HG03469 (cell line): Measurements from ENCODE around the gene HOXA4.

Experiments
- ATAC-seq: cut with Tn5 transposase; IDR thresholded peaks from one replicate; pipeline ENCODE4 v1.9.1; 2021; ENCODE audit warnings: mild to moderate bottlenecking, moderate library complexity, moderate number of reproducible peaks; ENCODE audit not compliant: unreplicated experiment

HOXA4 gene

GRCh38 chr7:27147199-27148030 is 16.9 kb upstream of the HOXA4 start, which contains the start of gene HOXA6:
Gene HOXA6, minus strand, starts transcription at chr7:27147774. Its CDS starts 25 bp downstream, at chr7:27147749.
- ATAC-seq: no peak

- no peak for ATAC-seq
These were observed 16.1 kb upstream of the HOXA4 start for GRCh38 chr7:27146491-27147198.

GRCh38 chr7:27145914-27146412 is 15.4 kb upstream of the HOXA4 start:
- ATAC-seq: no peak

GRCh38 chr7:27145165-27145913 is 14.8 kb upstream of the HOXA4 start:
- no peak for ATAC-seq

- ATAC-seq: no peak
These were observed 14.2 kb upstream of the HOXA4 start for GRCh38 chr7:27144781-27145164.

GRCh38 chr7:27143950-27144780 is 13.6 kb upstream of the HOXA4 start:
- no peak for ATAC-seq

GRCh38 chr7:27143023-27143949 is 12.7 kb upstream of the HOXA4 start, which contains the start of gene HOXA5:
Gene HOXA5, minus strand, starts transcription at chr7:27143681. Its CDS starts 74 bp downstream, at chr7:27143607.
- no peak for ATAC-seq

GRCh38 chr7:27142580-27143022 is 12.0 kb upstream of the HOXA4 start:
- no peak for ATAC-seq

- ATAC-seq: no peak
These were observed 11.5 kb upstream of the HOXA4 start for GRCh38 chr7:27141923-27142579.

- ATAC-seq: no peak
These were observed 10.8 kb upstream of the HOXA4 start for GRCh38 chr7:27141137-27141922.

- no peak for ATAC-seq
These were observed 9.7 kb upstream of the HOXA4 start for GRCh38 chr7:27140126-27140857.

- ATAC-seq: no peak
These were observed 9.0 kb upstream of the HOXA4 start for GRCh38 chr7:27139334-27140125.

GRCh38 chr7:27138985-27139333 is 8.4 kb upstream of the HOXA4 start:
- no peak for ATAC-seq

GRCh38 chr7:27138472-27138871 is 7.9 kb upstream of the HOXA4 start:
- ATAC-seq: no peak

- no peak for ATAC-seq
These were observed 7.2 kb upstream of the HOXA4 start for GRCh38 chr7:27137640-27138315.

- no peak for ATAC-seq
These were observed 3.8 kb upstream of the HOXA4 start for GRCh38 chr7:27134392-27134791.
